ENCODE results near the gene UTP18. TPM values are rescaled to one million over a fixed set of nuclear protein-coding genes. Genes with fewer than 3 reads are reported as not detected.
"Not testable (repeated sequence)": the region's sequence is repeated elsewhere in the genome, so short reads cannot be mapped to it uniquely, and the experiment has no call there.

Gene UTP18
- polyA plus RNA-seq, 1 donor (not counting 4 experiments of a cell fraction or from before 2014, with no cell fraction given) = 42.7 TPM

DNA sequence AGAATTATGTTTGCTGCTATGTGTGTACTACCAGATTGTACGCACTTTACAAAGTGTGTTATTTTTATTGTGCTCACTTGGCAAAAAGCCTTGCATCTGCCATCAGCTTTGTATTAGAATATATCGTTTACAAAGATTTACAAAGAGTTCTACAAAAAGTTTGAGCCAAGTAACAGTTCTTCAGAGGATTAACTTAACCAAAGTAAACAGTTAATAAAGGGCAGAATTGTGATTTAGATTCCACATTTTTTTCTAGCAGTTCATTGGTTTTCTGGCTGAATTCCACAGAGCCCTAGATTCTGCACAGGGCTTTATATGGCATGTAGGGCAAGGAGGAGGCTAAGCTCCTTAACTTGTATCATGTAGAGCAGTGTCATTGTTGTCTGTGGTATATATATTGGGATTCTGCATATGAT lies 29.4 kb downstream of the UTP18 start:
- H3K9me1 ChIP-seq (ENCODE audit: control insufficient read depth, extremely low read depth, insufficient read depth, low read length) = no peaks in the 10 kb centered on the region
- H3K27ac ChIP-seq (ENCODE audit: control insufficient read depth, insufficient read depth, low read length) = no peak overlapping the region
- no peak overlapping the region for H3K4me2 ChIP-seq (ENCODE audit: control insufficient read depth, extremely low read depth, insufficient read depth, low read depth, low read length)
- H2AFZ ChIP-seq (ENCODE audit: control insufficient read depth, low read length) = no peak overlapping the region
- TF ChIP-seq EZH2 (IDR thresholded peaks at IDR 0.05; ENCODE audit: low read length) = no peak
- H3K4me3 ChIP-seq (ENCODE audit: control insufficient read depth in 2 of 3, extremely low read depth in 1 of 3, insufficient read depth in 2 of 3, low read depth in 1 of 3, low read length in 3 of 3) = no peak overlapping the region
- no peaks in the 10 kb centered on the region for H4K20me1 ChIP-seq (ENCODE audit: control insufficient read depth, extremely low read depth, insufficient read depth, low read length)
- no peaks in the 10 kb centered on the region for H3K4me1 ChIP-seq (ENCODE audit: control insufficient read depth, extremely low read depth, insufficient read depth, low read length)
- no peaks in the 10 kb centered on the region for H3K27me3 ChIP-seq (ENCODE audit: control insufficient read depth, extremely low read depth, insufficient read depth, low read length)
- H3K9me3 ChIP-seq (ENCODE audit: control insufficient read depth, low read depth, low read length) = no peaks in the 10 kb centered on the region
- peaks cover 20 to 21% of the 10 kb centered on the region in 2 experiments for H3K36me3 ChIP-seq (ENCODE audit: control insufficient read depth in 2 of 2, extremely low read depth in 1 of 2, insufficient read depth in 2 of 2, low read length in 2 of 2)
- no peak for DNase-seq (ENCODE audit: low read depth, low spot score)
- H3K79me2 ChIP-seq (ENCODE audit: control insufficient read depth, insufficient read depth, low read length) = no peaks in the 10 kb centered on the region
- H3K9ac ChIP-seq (ENCODE audit: control insufficient read depth, extremely low read depth, insufficient read depth, low read length) = no peak overlapping the region
- FAIRE-seq = no peak
- dilution Hi-C loops (cut with MboI; ENCODE audit: extremely low pct_ligation_motif_present, low sequenced_read_pairs) = no loop called here

DNA sequence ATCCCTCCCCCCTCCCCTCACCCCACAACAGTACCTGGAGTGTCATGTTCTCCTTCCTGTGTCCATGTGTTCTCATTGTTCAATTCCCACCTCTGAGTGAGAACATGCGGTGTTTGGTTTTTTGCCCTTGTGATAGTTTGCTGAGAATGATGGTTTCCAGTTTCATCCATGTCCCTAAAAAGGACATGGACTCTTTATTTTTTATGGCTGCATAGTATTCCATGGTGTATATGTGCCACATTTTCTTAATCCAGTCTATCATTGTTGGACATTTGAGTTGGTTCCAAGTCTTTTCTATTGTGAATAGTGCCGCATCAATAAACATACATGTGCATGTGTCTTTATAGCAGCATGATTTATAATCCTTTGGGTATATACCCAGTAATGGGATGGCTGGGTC lies 34.0 kb downstream of the UTP18 start:
- H4K20me1 ChIP-seq (ENCODE audit: control insufficient read depth, extremely low read depth, insufficient read depth, low read length); dilution Hi-C loops (cut with MboI; ENCODE audit: extremely low pct_ligation_motif_present, low sequenced_read_pairs); H2AFZ ChIP-seq (ENCODE audit: control insufficient read depth, low read length); H3K4me2 ChIP-seq (ENCODE audit: control insufficient read depth, extremely low read depth, insufficient read depth, low read depth, low read length); H3K9me1 ChIP-seq (ENCODE audit: control insufficient read depth, extremely low read depth, insufficient read depth, low read length); H3K9ac ChIP-seq (ENCODE audit: control insufficient read depth, extremely low read depth, insufficient read depth, low read length); FAIRE-seq; H3K4me3 ChIP-seq (ENCODE audit: control insufficient read depth in 2 of 3, extremely low read depth in 1 of 3, insufficient read depth in 2 of 3, low read depth in 1 of 3, low read length in 3 of 3); H3K79me2 ChIP-seq (ENCODE audit: control insufficient read depth, insufficient read depth, low read length); H3K9me3 ChIP-seq (ENCODE audit: control insufficient read depth, low read depth, low read length); H3K27me3 ChIP-seq (ENCODE audit: control insufficient read depth, extremely low read depth, insufficient read depth, low read length); H3K27ac ChIP-seq (ENCODE audit: control insufficient read depth, insufficient read depth, low read length); H3K4me1 ChIP-seq (ENCODE audit: control insufficient read depth, extremely low read depth, insufficient read depth, low read length); DNase-seq (ENCODE audit: low read depth, low spot score): not testable (repeated sequence)
- peaks cover 8 to 12% of the 10 kb centered on the region in 2 experiments for H3K36me3 ChIP-seq (ENCODE audit: control insufficient read depth in 2 of 2, extremely low read depth in 1 of 2, insufficient read depth in 2 of 2, low read length in 2 of 2)

DNA sequence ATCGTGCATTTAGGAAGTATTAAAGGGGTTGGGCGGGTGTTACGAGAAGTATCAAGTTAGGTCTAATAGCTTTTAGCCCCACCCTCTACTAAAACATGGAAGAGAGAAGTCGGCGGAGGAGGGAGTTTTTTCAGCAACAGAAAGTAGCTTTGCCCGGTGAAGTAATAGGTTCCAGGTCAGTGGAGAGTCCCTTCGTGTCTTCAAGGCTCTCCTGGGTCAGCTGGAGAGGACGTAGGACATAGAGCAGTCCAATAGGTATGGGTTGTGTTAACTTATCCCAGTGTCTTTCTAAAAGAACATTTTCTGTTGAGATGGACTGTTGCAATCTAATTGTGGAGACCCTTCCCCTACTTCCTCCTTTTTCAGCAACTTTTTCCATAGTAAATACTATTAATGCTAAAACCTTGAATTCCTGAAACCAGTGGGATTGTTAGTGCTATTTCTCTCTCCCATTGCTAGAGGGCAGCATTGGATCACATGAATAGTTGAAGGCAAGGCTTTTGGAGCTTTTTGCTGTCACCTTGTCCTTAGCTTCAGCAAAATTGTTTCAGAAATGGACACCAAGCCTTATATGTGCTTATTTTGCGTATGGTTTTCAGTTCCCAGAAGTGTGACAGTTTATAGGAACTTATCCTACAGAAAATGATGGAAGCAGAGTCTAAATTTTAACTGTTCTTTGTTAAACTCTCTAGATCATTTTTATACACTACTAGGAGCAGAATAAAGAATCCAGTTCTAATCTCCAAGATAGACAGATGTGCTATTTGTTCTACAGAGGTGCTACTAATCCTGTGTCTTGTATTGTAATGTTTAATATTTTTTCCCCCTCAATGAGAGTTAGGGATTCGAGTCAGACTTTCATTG lies 38.4 kb downstream of the UTP18 start:
- Histone ChIP-seq H3K27me3 (ENCODE audit: control insufficient read depth, extremely low read depth, insufficient read depth, low read length) (no peaks in the 10 kb centered on the region), H3K4me3 (ENCODE audit: control insufficient read depth in 2 of 3, extremely low read depth in 1 of 3, insufficient read depth in 2 of 3, low read depth in 1 of 3, low read length in 3 of 3) (no peak overlapping the region), H4K20me1 (ENCODE audit: control insufficient read depth, extremely low read depth, insufficient read depth, low read length) (no peaks in the 10 kb centered on the region), H3K27ac (ENCODE audit: control insufficient read depth, insufficient read depth, low read length) (no peak overlapping the region), H3K4me1 (ENCODE audit: control insufficient read depth, extremely low read depth, insufficient read depth, low read length) (no peaks in the 10 kb centered on the region), H3K4me2 (ENCODE audit: control insufficient read depth, extremely low read depth, insufficient read depth, low read depth, low read length) (no peak overlapping the region), H2AFZ (ENCODE audit: control insufficient read depth, low read length) (no peak overlapping the region), H3K79me2 (ENCODE audit: control insufficient read depth, insufficient read depth, low read length) (no peaks in the 10 kb centered on the region), H3K9me3 (ENCODE audit: control insufficient read depth, low read depth, low read length) (no peaks in the 10 kb centered on the region), H3K36me3 (ENCODE audit: control insufficient read depth in 2 of 2, extremely low read depth in 1 of 2, insufficient read depth in 2 of 2, low read length in 2 of 2) (peaks cover 3% of the 10 kb centered on the region in 2 experiments), H3K9ac (ENCODE audit: control insufficient read depth, extremely low read depth, insufficient read depth, low read length) (no peak overlapping the region), H3K9me1 (ENCODE audit: control insufficient read depth, extremely low read depth, insufficient read depth, low read length) (no peaks in the 10 kb centered on the region)
- TF ChIP-seq CTCF (optimal IDR thresholded peaks at IDR 0.05 in 1 of 3, IDR thresholded peaks at IDR 0.05 in 1 of 3, conservative IDR thresholded peaks at IDR 0.05 in 1 of 3; ENCODE audit: extremely low read depth in 1 of 3, insufficient read depth in 2 of 3, low read length in 3 of 3) = peak; percentile 47 to 63 (median 62)
- TF ChIP-seq EZH2 (IDR thresholded peaks at IDR 0.05; ENCODE audit: low read length) = no peak
- no peak for DNase-seq (ENCODE audit: low read depth, low spot score)
- FAIRE-seq = peak; percentile 90
- dilution Hi-C loops (cut with MboI; ENCODE audit: extremely low pct_ligation_motif_present, low sequenced_read_pairs) = no loop called here

Measured in keratinocyte (primary cell).